ENCODE results near the gene RNU2-63P. TPM values are rescaled to one million over a fixed set of nuclear protein-coding genes. Genes with fewer than 3 reads are reported as not detected.

Gene RNU2-63P
- total and polyA plus RNA-seq, 2 experiments from 2014 or later = 2.0 TPM; not detected in 1

- Histone ChIP-seq H3K9me2 (ENCODE audit: insufficient read depth) (no peaks in the 10 kb centered on the region), H3K27me3 (ENCODE audit: insufficient read depth) (no peaks in the 10 kb centered on the region), H3K4me3 (peak overlapping the region; percentile 69), H3K4me1 (ENCODE audit: insufficient read depth) (peaks cover 5% of the 10 kb centered on the region; the same call in 1 of the 2 replicates), H3K27ac (ENCODE audit: low read depth) (peak overlapping the region; percentile 96), H3K79me2 (replicated peaks; ENCODE audit: insufficient read depth) (no peaks in the 10 kb centered on the region), H3K4me2 (peak overlapping the region; percentile 77), H2AFZ (peak overlapping the region; percentile 44), H3F3A (replicated peaks; ENCODE audit: low read depth) (no peaks in the 10 kb centered on the region), H4K20me1 (replicated peaks; ENCODE audit: insufficient read depth) (no peaks in the 10 kb centered on the region), H3K36me3 (ENCODE audit: insufficient read depth) (no peaks in the 10 kb centered on the region)
- Mint-ChIP-seq H3K36me3 (ENCODE audit: low read depth) (peaks cover 19% of the 10 kb centered on the region), H3K27me3 (ENCODE audit: insufficient read depth, low read depth, poor library complexity) (peaks cover 14% of the 10 kb centered on the region), H3K27ac (peak overlapping the region; percentile 100), H3K4me3 (peak overlapping the region; percentile 96), H3K4me1 (peaks cover 24% of the 10 kb centered on the region), H3K9me3 (peaks cover 21% of the 10 kb centered on the region)
- no peak for TF ChIP-seq ZNF462 (CRISPR knock-in tag; IDR thresholded peaks at IDR 0.05)
- no peak for TF ChIP-seq STAT1 (IDR thresholded peaks at IDR 0.05; ENCODE audit: unreplicated experiment)
- no peak for TF ChIP-seq NANOG (IDR thresholded peaks at IDR 0.05; ENCODE audit: borderline replicate concordance)
- TF ChIP-seq ZNF114 (CRISPR knock-in tag; IDR thresholded peaks at IDR 0.05) = no peak
- TF ChIP-seq EZH2phosphoT487 (IDR thresholded peaks at IDR 0.05; ENCODE audit: unreplicated experiment) = no peak
- no peak for TF ChIP-seq CREB1 (CRISPR knock-in tag; IDR thresholded peaks at IDR 0.05; ENCODE audit: low read depth)
- TF ChIP-seq ETS1 (IDR thresholded peaks at IDR 0.05) = no peak
- TF ChIP-seq REST (IDR thresholded peaks at IDR 0.05; ENCODE audit: unreplicated experiment) = no peak
- TF ChIP-seq ZNF331 (CRISPR knock-in tag; IDR thresholded peaks at IDR 0.05; ENCODE audit: low read depth) = no peak
- TF ChIP-seq POLR2AphosphoS5 (IDR thresholded peaks at IDR 0.05; ENCODE audit: low read depth) = no peak
- TF ChIP-seq JUNB (IDR thresholded peaks at IDR 0.05; ENCODE audit: unreplicated experiment) = no peak
- no peak for TF ChIP-seq EZH2 (IDR thresholded peaks at IDR 0.05; ENCODE audit: low read depth, unreplicated experiment)
- no peak for TF ChIP-seq CTCF (conservative IDR thresholded peaks at IDR 0.05; ENCODE audit: low read depth in 2 of 2)
- DNase-seq (ENCODE audit: low spot score) = peak; percentile 85
- peak; percentile 79 for ATAC-seq
Observed at GRCh38 chr2:88016960-88017779, 823 bp upstream of the RNU2-63P start.

Data from GM23338 (cell line).